Lung (tissue), 12 donors: ENCODE results near the gene KMT2C. TPM values are rescaled to one million over a fixed set of nuclear protein-coding genes. Genes with fewer than 3 reads are reported as not detected.
"Not testable (repeated sequence)": the region's sequence is repeated elsewhere in the genome, so short reads cannot be mapped to it uniquely, and the experiment has no call there.

ENCODE experiments used
- ATAC-seq: fragments of 200-7000 bp; cut with Tn5 transposase; one replicate; pipeline ENCODE4 v1.9.1; 2020; ENCODE audit warnings: moderate number of reproducible peaks; ENCODE audit not compliant: insufficient read depth, low FRiP score
- DNase-seq, 3 donors: peaks; one replicate each; pipeline ENCODE4 v3.0.0-alpha.2; 2013 to 2017
- H3K27ac ChIP-seq, 2 donors: one replicate each; pipeline ENCODE4 v1.5.1; 2013; ENCODE audit warnings: mild to moderate bottlenecking in 2 of 2, moderate library complexity in 2 of 2, control low read depth in 1 of 2, inconsistent platforms in 1 of 2, low read depth in 1 of 2, low read length in 1 of 2
- H3K27me3 ChIP-seq, 3 donors: one replicate each; pipeline ENCODE4 v1.5.1; 2013; ENCODE audit warnings: low read length in 2 of 3; ENCODE audit not compliant: control insufficient read depth in 3 of 3, insufficient read depth in 3 of 3
- H3K36me3 ChIP-seq, 4 donors: one replicate each; pipeline ENCODE4 v1.5.1; 2013; ENCODE audit warnings: low read length in 4 of 4, mild to moderate bottlenecking in 1 of 4, moderate library complexity in 1 of 4; ENCODE audit not compliant: control insufficient read depth in 4 of 4, insufficient read depth in 4 of 4
- H3K4me1 ChIP-seq, 5 donors: one replicate each; pipeline ENCODE4 v1.5.1; 2013; ENCODE audit warnings: low read length in 5 of 5, mild to moderate bottlenecking in 2 of 5, moderate library complexity in 1 of 5; ENCODE audit not compliant: control insufficient read depth in 5 of 5, insufficient read depth in 5 of 5
- H3K4me3 ChIP-seq: one replicate; pipeline ENCODE4 v1.5.1; 2013; ENCODE audit warnings: mild to moderate bottlenecking, control low read depth, moderate library complexity
- H3K9ac ChIP-seq, 2 donors: one replicate each; pipeline ENCODE4 v1.5.1; 2013; ENCODE audit warnings: low read length in 2 of 2, control low read depth in 1 of 2; ENCODE audit not compliant: insufficient read depth in 1 of 2
- H3K9me3 ChIP-seq, 4 donors: one replicate each; pipeline ENCODE4 v1.5.1; 2013; ENCODE audit warnings: low read length in 3 of 4, mild to moderate bottlenecking in 1 of 4, moderate library complexity in 1 of 4; ENCODE audit not compliant: control insufficient read depth in 4 of 4, insufficient read depth in 3 of 4
- WGBS, 2 donors: extraction: QIAGEN DNeasy Blood & Tissue Kit; methylation state at CpG; one replicate each; pipeline ENCODE4 v1.1.7; 2013; 5-methylcytosine and 5-hydroxymethylcytosine counted together
- polyA plus RNA-seq, 2 donors: library from polyadenylated mRNA; stranded (reverse); fragments of 200-250 nt; gene quantifications; one replicate each; pipeline ENCODE4 v1.2.1, GENCODE V29; 2013
- total RNA-seq, 2 donors: library from RNA; depleted of rRNA in 1 of 2; stranded (reverse); fragments of >200 nt in 1 of 2; gene quantifications; one replicate each; pipeline ENCODE4 v1.2.1, GENCODE V29; 2014 to 2021
- TF ChIP-seq, protein P1 (sequence below): IDR thresholded peaks from 2 replicates; pipeline ENCODE4 v1.5.1; 2012; ENCODE audit warnings: mild to moderate bottlenecking; ENCODE audit errors: control extremely low read depth, extremely low read depth
- donor health status: control.
- donor health status: control.
- donor health status: Bipolar disorder and iron deficiency.
- donor health status: healthy.
- donor health status: DM: yes; HTN: yes; CAD: no.

Gene KMT2C
- total and polyA plus RNA-seq, 4 donors = 10.2 to 115 (median 52.3) TPM

DNA sequence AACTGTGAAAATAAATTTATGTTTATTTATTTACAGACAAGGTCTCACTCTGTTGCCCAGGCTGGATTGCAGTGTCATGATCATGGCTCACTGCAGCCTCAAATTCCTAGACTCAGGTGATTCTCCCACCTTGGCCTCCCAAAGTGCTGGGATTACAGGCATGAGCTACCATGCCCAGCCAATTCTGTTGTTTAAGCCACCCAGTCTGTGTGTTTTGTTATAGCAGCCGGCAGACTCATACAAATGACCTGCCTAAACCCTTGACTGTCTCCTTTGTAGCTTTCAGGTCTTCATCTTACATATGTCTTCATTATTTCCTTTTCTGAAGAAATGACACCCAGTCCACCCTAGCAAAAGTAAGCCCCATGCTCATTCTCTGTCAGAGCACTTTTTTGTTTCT, 43.8 kb upstream of the KMT2C start:
- no peak for DNase-seq
- TF ChIP-seq, protein P1, sequence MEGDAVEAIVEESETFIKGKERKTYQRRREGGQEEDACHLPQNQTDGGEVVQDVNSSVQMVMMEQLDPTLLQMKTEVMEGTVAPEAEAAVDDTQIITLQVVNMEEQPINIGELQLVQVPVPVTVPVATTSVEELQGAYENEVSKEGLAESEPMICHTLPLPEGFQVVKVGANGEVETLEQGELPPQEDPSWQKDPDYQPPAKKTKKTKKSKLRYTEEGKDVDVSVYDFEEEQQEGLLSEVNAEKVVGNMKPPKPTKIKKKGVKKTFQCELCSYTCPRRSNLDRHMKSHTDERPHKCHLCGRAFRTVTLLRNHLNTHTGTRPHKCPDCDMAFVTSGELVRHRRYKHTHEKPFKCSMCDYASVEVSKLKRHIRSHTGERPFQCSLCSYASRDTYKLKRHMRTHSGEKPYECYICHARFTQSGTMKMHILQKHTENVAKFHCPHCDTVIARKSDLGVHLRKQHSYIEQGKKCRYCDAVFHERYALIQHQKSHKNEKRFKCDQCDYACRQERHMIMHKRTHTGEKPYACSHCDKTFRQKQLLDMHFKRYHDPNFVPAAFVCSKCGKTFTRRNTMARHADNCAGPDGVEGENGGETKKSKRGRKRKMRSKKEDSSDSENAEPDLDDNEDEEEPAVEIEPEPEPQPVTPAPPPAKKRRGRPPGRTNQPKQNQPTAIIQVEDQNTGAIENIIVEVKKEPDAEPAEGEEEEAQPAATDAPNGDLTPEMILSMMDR = no peak
- no peak overlapping the region for H3K27ac ChIP-seq

DNA sequence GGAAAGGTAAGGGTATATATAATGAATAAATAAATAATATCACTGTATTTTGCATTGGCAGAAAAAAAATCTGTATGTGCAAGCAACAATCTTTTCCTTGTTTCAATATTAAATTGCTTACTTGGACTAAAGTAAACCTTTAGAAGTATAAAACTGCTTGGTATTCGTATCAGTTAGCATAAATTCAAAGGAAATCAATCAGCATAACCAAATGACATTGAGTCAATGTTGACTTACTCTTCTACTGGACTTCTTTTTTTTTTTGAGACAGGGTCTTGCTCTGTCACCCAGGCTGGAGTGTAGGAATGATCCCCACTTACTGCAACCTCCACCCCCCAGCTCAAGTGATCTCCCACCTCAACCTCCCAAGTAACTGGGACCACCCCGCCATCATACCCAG, 42.3 kb upstream of the KMT2C start:
- no peak overlapping the region for H3K9ac ChIP-seq
- no peaks in the 10 kb centered on the region for H3K36me3 ChIP-seq
- H3K27me3 ChIP-seq = no peaks in the 10 kb centered on the region
- H3K9me3 ChIP-seq = no peaks in the 10 kb centered on the region
- no peak for DNase-seq
- H3K4me3 ChIP-seq = no peak overlapping the region
- ATAC-seq = no peak
- 92 to 99% methylated on average over 2 of the region's 2 CpGs for WGBS, 2 donors
- TF ChIP-seq, protein P1 = no peak
- no peak overlapping the region for H3K27ac ChIP-seq
- H3K4me1 ChIP-seq = no peaks in the 10 kb centered on the region

More for the DNA sequence above, 43.8 kb upstream of the KMT2C start:
- no peak for ATAC-seq
- no peak overlapping the region for H3K4me3 ChIP-seq
- 91 to 94% methylated on average over 1 of the region's 1 CpG for WGBS, 2 donors
- H3K4me1 ChIP-seq = no peaks in the 10 kb centered on the region
- no peaks in the 10 kb centered on the region for H3K9me3 ChIP-seq
- H3K9ac ChIP-seq = no peak overlapping the region
- no peaks in the 10 kb centered on the region for H3K36me3 ChIP-seq
- H3K27me3 ChIP-seq = no peaks in the 10 kb centered on the region

DNA sequence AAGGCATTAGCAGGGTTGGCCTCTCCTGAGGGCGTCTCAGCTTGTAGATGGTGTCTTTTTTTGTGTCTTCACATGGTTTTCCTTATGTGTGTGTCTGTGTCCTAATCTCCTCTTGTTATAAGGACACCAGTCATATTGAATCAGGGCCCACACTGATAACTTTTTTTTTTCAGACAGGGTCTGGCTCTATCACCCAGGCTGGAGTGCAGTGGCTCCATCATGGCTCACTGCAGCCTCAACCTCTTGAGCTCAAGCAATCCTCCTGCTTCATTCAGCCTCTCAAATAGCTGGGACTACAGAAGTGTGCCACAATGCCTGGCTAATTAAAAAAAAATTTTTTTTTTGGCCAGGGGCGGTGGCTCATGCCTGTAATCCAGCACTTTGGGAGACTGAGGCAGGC, 41.3 kb upstream of the KMT2C start:
- H3K4me3 ChIP-seq = no peak overlapping the region
- H3K9ac ChIP-seq = no peak overlapping the region
- whole genome bisulfite sequencing, 2 donors = 95 to 97% methylated on average over 2 of the region's 2 CpGs
- no peaks in the 10 kb centered on the region for H3K36me3 ChIP-seq
- H3K27me3 ChIP-seq = no peaks in the 10 kb centered on the region
- TF ChIP-seq, protein P1 = no peak
- H3K4me1 ChIP-seq = no peaks in the 10 kb centered on the region
- ATAC-seq = no peak
- no peak for DNase-seq
- H3K27ac ChIP-seq = no peak overlapping the region
- H3K9me3 ChIP-seq = no peaks in the 10 kb centered on the region

DNA sequence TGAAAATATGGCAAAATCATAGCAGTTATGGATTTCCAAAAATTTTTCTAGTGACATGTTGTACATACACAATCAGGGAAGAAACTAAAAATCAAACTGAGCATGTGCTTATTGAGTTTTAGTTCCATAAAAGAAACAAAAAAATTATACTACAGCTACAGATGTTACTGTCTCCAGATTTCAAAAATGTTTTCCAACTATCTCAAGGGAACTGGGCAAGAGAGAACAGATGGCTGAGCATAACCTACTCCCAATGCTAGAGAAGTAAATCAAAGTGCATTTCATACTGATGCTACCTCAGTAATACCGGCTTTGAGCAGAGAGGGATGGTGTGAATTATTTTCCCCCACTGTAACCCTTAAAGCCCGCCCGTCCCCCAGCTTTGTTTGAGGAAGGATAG, 40.7 kb upstream of the KMT2C start:
- no peaks in the 10 kb centered on the region for H3K36me3 ChIP-seq
- no peak overlapping the region for H3K9ac ChIP-seq
- ATAC-seq = no peak
- DNase-seq = no peak
- no peak overlapping the region for H3K4me3 ChIP-seq
- no peaks in the 10 kb centered on the region for H3K4me1 ChIP-seq
- 94 to 100% methylated on average over 3 of the region's 3 CpGs for WGBS, 2 donors
- H3K9me3 ChIP-seq = no peaks in the 10 kb centered on the region
- H3K27me3 ChIP-seq = no peaks in the 10 kb centered on the region
- TF ChIP-seq, protein P1 = no peak
- H3K27ac ChIP-seq = no peak overlapping the region

DNA sequence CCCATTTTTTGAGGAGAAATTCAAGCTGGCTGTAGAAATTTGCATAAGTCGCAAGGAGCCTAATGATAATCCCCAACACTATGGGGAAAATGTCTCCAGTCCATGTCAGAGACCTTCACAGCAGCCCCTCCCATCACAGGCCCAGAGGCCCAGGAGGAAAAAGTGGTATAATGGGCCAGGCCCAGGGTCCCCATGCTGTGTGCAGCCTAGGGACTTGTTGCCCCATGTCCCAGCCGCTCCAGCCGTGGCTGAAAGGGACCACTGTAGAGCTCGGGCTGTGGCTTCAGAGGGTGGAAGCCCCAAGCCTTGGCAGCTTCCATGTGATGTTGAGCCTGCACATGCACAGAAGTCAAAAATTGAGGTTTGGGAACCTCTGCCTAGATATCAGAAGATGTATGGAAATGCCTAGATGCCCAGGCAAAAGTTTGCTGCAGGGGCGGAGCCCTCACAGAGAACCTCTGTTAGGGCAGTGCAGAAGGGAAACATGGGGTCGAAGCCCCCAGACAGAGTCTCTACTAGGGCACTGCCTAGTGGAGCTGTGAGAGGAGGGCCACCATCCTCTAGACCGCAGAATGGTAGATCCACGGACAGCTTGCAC, 35.3 kb upstream of the KMT2C start:
- DNase-seq, ATAC-seq, H3K4me3 ChIP-seq, H3K36me3 ChIP-seq, H3K9ac ChIP-seq, H3K9me3 ChIP-seq, H3K4me1 ChIP-seq, H3K27me3 ChIP-seq, H3K27ac ChIP-seq: not testable (repeated sequence)
- WGBS, 2 donors = 96 to 98% methylated on average over 8 of the region's 8 CpGs
